ENCODE data around the gene TRAF2. TPM values are rescaled to one million over a fixed set of nuclear protein-coding genes. Genes with fewer than 3 reads are reported as not detected.

Gene TRAF2
- total and polyA plus RNA-seq, 9 of the 15 experiments (the other 6 are each of a cell fraction or from before 2014, with no cell fraction given): 0.24 to 45.2 (median 18.0) TPM

DNA sequence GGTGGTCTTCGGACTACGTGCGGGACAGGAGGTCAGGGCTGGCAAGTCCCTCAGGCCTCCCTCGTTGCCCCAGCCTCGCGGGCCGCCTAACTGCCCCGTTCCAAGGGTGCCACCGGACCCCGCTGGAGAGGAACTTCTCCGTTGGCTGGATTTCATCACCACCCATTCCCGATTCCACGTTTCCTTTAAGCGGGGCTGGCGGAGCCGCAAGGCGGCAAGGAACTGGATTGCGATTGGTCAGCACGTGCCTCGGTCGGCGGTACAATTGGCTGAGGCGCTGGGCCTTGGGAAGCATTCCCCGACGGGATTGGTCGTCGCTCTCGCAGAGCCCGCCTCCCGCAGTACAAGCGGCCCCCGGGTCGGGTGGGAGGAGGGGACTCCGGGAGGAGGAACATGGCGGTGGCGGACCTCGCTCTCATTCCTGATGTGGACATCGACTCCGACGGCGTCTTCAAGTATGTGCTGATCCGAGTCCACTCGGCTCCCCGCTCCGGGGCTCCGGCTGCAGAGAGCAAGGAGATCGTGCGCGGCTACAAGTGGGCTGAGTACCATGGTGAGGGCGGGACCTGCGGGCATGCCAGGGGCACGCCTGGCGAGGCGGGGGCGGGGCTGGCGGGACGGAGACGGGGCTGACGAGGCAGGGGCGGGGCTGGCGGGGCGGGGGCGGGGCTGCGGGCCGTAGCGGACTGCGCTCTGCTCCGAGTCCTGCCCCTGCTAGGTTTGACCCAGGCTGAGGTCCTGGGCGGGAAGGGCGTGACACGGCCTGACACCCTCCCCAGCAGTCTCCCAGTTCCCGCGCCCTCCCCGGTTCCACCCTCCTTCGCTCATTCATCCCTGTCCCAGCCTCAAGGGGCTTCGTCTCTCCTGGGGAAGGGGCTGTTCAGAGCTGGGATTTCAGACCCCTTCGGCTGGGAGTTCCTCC is 37.0 kb upstream of the TRAF2 start, which contains the start of gene PHPT1 (continued):
- peak; percentile 66 for TF ChIP-seq ZBTB40 (IDR thresholded peaks at IDR 0.05)
- TF ChIP-seq ZBTB40 (CRISPR knock-in tag; IDR thresholded peaks at IDR 0.05): no peak
- peak; percentile 55; the same call in 1 of the 2 replicates for TF ChIP-seq XRCC5 (IDR thresholded peaks at IDR 0.05; ENCODE audit: low read depth, low read length)
- TF ChIP-seq, protein P1, sequence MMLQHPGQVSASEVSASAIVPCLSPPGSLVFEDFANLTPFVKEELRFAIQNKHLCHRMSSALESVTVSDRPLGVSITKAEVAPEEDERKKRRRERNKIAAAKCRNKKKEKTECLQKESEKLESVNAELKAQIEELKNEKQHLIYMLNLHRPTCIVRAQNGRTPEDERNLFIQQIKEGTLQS (IDR thresholded peaks at IDR 0.05): peak; percentile 99
- TF ChIP-seq, protein P1 (CRISPR knock-in tag; conservative IDR thresholded peaks at IDR 0.05): peak; percentile 71; the same call in 1 of the 2 replicates
- TF ChIP-seq ZNF121 (CRISPR knock-in tag; conservative IDR thresholded peaks at IDR 0.05): no peak
- peak; percentile 61 for TF ChIP-seq CREB1 (IDR thresholded peaks at IDR 0.05)
- peak; percentile 46; the same call in 1 of the 2 replicates for TF ChIP-seq CREB1 (CRISPR knock-in tag; IDR thresholded peaks at IDR 0.05)
- TF ChIP-seq ETS1 (conservative IDR thresholded peaks at IDR 0.05; ENCODE audit: control insufficient read depth, low read depth, low read length): 0 out of 2 replicates have a peak, but pooled peaks have one; percentile 40
- TF ChIP-seq ATF6 (CRISPR knock-in tag; IDR thresholded peaks at IDR 0.05): peak; percentile 90; the same call in 1 of the 2 replicates
- peak; percentile 100 for TF ChIP-seq EP400 (IDR thresholded peaks at IDR 0.05)
